ENCODE results near the gene MYL3. TPM values are rescaled to one million over a fixed set of nuclear protein-coding genes. Genes with fewer than 3 reads are reported as not detected.
A peak's percentile ranks its signal among the peaks of the same experiment; 100 is the strongest.
"Not testable (repeated sequence)": the region's sequence is repeated elsewhere in the genome, so short reads cannot be mapped to it uniquely, and the experiment has no call there.

The MYL3 gene
- 1 to 10 TPM; 1.8 to 3.0 TPM for total RNA-seq
- 10 to 100 TPM in 1 of 2 donors, 1 to 10 TPM in 1; 2.6 to 14.3 TPM for polyA plus RNA-seq
- long read RNA-seq, donor 1, partial matches to known transcripts = 0 of 13 reads
- long read RNA-seq, donor 1, other reads (novel, unspliced or antisense) = 13 of 13 reads
- long read RNA-seq, donor 2, partial matches to known transcripts = 0 of 1 reads
- long read RNA-seq, donor 2, other reads (novel, unspliced or antisense) = 1 of 1 reads

- Histone ChIP-seq H3K4me3 (ENCODE audit: low read length in 2 of 2) (no peak within 1 kb of the TSS), H3K9me3 (ENCODE audit: control insufficient read depth, low read length) (no peaks in the 10 kb centered on the region), H3K27me3 (ENCODE audit: control insufficient read depth in 1 of 2, insufficient read depth in 2 of 2, low read length in 1 of 2) (no peaks in the 10 kb centered on the region), H3K36me3 (ENCODE audit: control insufficient read depth in 1 of 2, insufficient read depth in 2 of 2, low read length in 1 of 2) (no peaks in the 10 kb centered on the region), H3K4me1 (ENCODE audit: control insufficient read depth in 1 of 2, insufficient read depth in 2 of 2, low read length in 2 of 2) (no peaks in the 10 kb centered on the region), H3K27ac (ENCODE audit: low read depth in 1 of 2, low read length in 2 of 2) (no peak within 1 kb of the TSS)
- intact Hi-C loops (cut with DNase I) = loop anchor here in 1 of 2 donors (5.0 to 10.0 kb wide), 2 partner anchors 156 to 461 kb away; no protein-coding TSS in a partner anchor
- DNase-seq = peak; percentile 39 to 48
- no peak for ATAC-seq (ENCODE audit: low FRiP score)
- 93 to 95% methylated on average over 7 of the region's 7 CpGs for WGBS, 2 donors
Measured at GRCh38 chr3:46863261-46863782, at the start of gene MYL3. Gene MYL3, minus strand, starts transcription at chr3:46863444. Its CDS starts 54 bp downstream, at chr3:46863390.

- intact Hi-C loops (cut with DNase I) = no loop called here
- Histone ChIP-seq H3K4me3 (ENCODE audit: low read length in 2 of 2) (no peak overlapping the region), H3K27ac (ENCODE audit: low read depth in 1 of 2, low read length in 2 of 2) (no peak overlapping the region), H3K27me3 (ENCODE audit: control insufficient read depth in 1 of 2, insufficient read depth in 2 of 2, low read length in 1 of 2) (no peaks in the 10 kb centered on the region), H3K9me3 (ENCODE audit: control insufficient read depth, low read length) (no peaks in the 10 kb centered on the region), H3K4me1 (ENCODE audit: control insufficient read depth in 1 of 2, insufficient read depth in 2 of 2, low read length in 2 of 2) (no peaks in the 10 kb centered on the region), H3K36me3 (ENCODE audit: control insufficient read depth in 1 of 2, insufficient read depth in 2 of 2, low read length in 1 of 2) (no peaks in the 10 kb centered on the region)
- DNase-seq (no peak), ATAC-seq (ENCODE audit: low FRiP score) (no peak)
- WGBS, 2 donors = 96 to 97% methylated on average over 3 of the region's 3 CpGs
Measured at GRCh38 chr3:46912986-46913385, 49.7 kb upstream of the MYL3 start.

- DNase-seq = peak; percentile 18 to 62
- H3K27me3 ChIP-seq (ENCODE audit: control insufficient read depth in 1 of 2, insufficient read depth in 2 of 2, low read length in 1 of 2); intact Hi-C loops (cut with DNase I); H3K36me3 ChIP-seq (ENCODE audit: control insufficient read depth in 1 of 2, insufficient read depth in 2 of 2, low read length in 1 of 2); H3K4me3 ChIP-seq (ENCODE audit: low read length in 2 of 2); H3K9me3 ChIP-seq (ENCODE audit: control insufficient read depth, low read length); H3K4me1 ChIP-seq (ENCODE audit: control insufficient read depth in 1 of 2, insufficient read depth in 2 of 2, low read length in 2 of 2); ATAC-seq (ENCODE audit: low FRiP score); H3K27ac ChIP-seq (ENCODE audit: low read depth in 1 of 2, low read length in 2 of 2): not testable (repeated sequence)
- 89 to 92% methylated on average over 10 of the region's 10 CpGs for WGBS, 2 donors
Measured at GRCh38 chr3:46910914-46911313, 47.7 kb upstream of the MYL3 start.

GRCh38 chr3:46910166-46910760 is 47.0 kb upstream of the MYL3 start:
- H3K27me3 ChIP-seq (ENCODE audit: control insufficient read depth in 1 of 2, insufficient read depth in 2 of 2, low read length in 1 of 2) = no peaks in the 10 kb centered on the region
- no peaks in the 10 kb centered on the region for H3K9me3 ChIP-seq (ENCODE audit: control insufficient read depth, low read length)
- intact Hi-C loops (cut with DNase I) = no loop called here
- WGBS, 2 donors = 75 to 78% methylated on average over 6 of the region's 6 CpGs
- no peak overlapping the region for H3K4me3 ChIP-seq (ENCODE audit: low read length in 2 of 2)
- DNase-seq (peak; percentile 30 to 48), ATAC-seq (ENCODE audit: low FRiP score) (no peak)
- no peaks in the 10 kb centered on the region for H3K4me1 ChIP-seq (ENCODE audit: control insufficient read depth in 1 of 2, insufficient read depth in 2 of 2, low read length in 2 of 2)
- H3K36me3 ChIP-seq (ENCODE audit: control insufficient read depth in 1 of 2, insufficient read depth in 2 of 2, low read length in 1 of 2) = no peaks in the 10 kb centered on the region
- H3K27ac ChIP-seq (ENCODE audit: low read depth in 1 of 2, low read length in 2 of 2) = no peak overlapping the region

- H3K27ac ChIP-seq (ENCODE audit: low read depth in 1 of 2, low read length in 2 of 2) = no peak overlapping the region
- intact Hi-C loops (cut with DNase I) = loop anchor here (1.0 to 5.0 kb wide), 3 partner anchors 42 to 204 kb away; no protein-coding TSS in a partner anchor
- no peaks in the 10 kb centered on the region for H3K4me1 ChIP-seq (ENCODE audit: control insufficient read depth in 1 of 2, insufficient read depth in 2 of 2, low read length in 2 of 2)
- no peaks in the 10 kb centered on the region for H3K9me3 ChIP-seq (ENCODE audit: control insufficient read depth, low read length)
- DNase-seq (peak; percentile 92 to 94), ATAC-seq (ENCODE audit: low FRiP score) (peak; percentile 77)
- WGBS, 2 donors = 15% methylated on average over 18 of the region's 18 CpGs
- H3K36me3 ChIP-seq (ENCODE audit: control insufficient read depth in 1 of 2, insufficient read depth in 2 of 2, low read length in 1 of 2) = no peaks in the 10 kb centered on the region
- no peak overlapping the region for H3K4me3 ChIP-seq (ENCODE audit: low read length in 2 of 2)
- no peaks in the 10 kb centered on the region for H3K27me3 ChIP-seq (ENCODE audit: control insufficient read depth in 1 of 2, insufficient read depth in 2 of 2, low read length in 1 of 2)
Measured at GRCh38 chr3:46909535-46910161, 46.4 kb upstream of the MYL3 start.

GRCh38 chr3:46908986-46909534 is 45.8 kb upstream of the MYL3 start:
- no peak overlapping the region for H3K27ac ChIP-seq (ENCODE audit: low read depth in 1 of 2, low read length in 2 of 2)
- H3K4me3 ChIP-seq (ENCODE audit: low read length in 2 of 2) = no peak overlapping the region
- intact Hi-C loops (cut with DNase I) = loop anchor here (1.0 to 5.0 kb wide), 3 partner anchors 42 to 204 kb away; no protein-coding TSS in a partner anchor
- DNase-seq (no peak), ATAC-seq (ENCODE audit: low FRiP score) (peak; percentile 4)
- 11 to 16% methylated on average over 7 to 8 of the region's 8 CpGs for WGBS, 2 donors
- H3K4me1 ChIP-seq (ENCODE audit: control insufficient read depth in 1 of 2, insufficient read depth in 2 of 2, low read length in 2 of 2) = no peaks in the 10 kb centered on the region
- no peaks in the 10 kb centered on the region for H3K36me3 ChIP-seq (ENCODE audit: control insufficient read depth in 1 of 2, insufficient read depth in 2 of 2, low read length in 1 of 2)
- H3K27me3 ChIP-seq (ENCODE audit: control insufficient read depth in 1 of 2, insufficient read depth in 2 of 2, low read length in 1 of 2) = no peaks in the 10 kb centered on the region
- H3K9me3 ChIP-seq (ENCODE audit: control insufficient read depth, low read length) = no peaks in the 10 kb centered on the region

GRCh38 chr3:46908294-46908985 is 45.2 kb upstream of the MYL3 start:
- Histone ChIP-seq H3K9me3 (ENCODE audit: control insufficient read depth, low read length) (no peaks in the 10 kb centered on the region), H3K4me1 (ENCODE audit: control insufficient read depth in 1 of 2, insufficient read depth in 2 of 2, low read length in 2 of 2) (no peaks in the 10 kb centered on the region), H3K36me3 (ENCODE audit: control insufficient read depth in 1 of 2, insufficient read depth in 2 of 2, low read length in 1 of 2) (no peaks in the 10 kb centered on the region), H3K27me3 (ENCODE audit: control insufficient read depth in 1 of 2, insufficient read depth in 2 of 2, low read length in 1 of 2) (no peaks in the 10 kb centered on the region), H3K27ac (ENCODE audit: low read depth in 1 of 2, low read length in 2 of 2) (no peak overlapping the region), H3K4me3 (ENCODE audit: low read length in 2 of 2) (no peak overlapping the region)
- WGBS, 2 donors = 1 to 7% methylated on average over 24 of the region's 24 CpGs
- peak; percentile 62 for ATAC-seq (ENCODE audit: low FRiP score)
- intact Hi-C loops (cut with DNase I) = loop anchor here (2.0 to 5.0 kb wide), 2 partner anchors 41 to 42 kb away; no protein-coding TSS in a partner anchor
- DNase-seq = peak; percentile 77

GRCh38 chr3:46907960-46908293 is 44.7 kb upstream of the MYL3 start:
- Histone ChIP-seq H3K9me3 (ENCODE audit: control insufficient read depth, low read length) (no peaks in the 10 kb centered on the region), H3K27me3 (ENCODE audit: control insufficient read depth in 1 of 2, insufficient read depth in 2 of 2, low read length in 1 of 2) (no peaks in the 10 kb centered on the region), H3K4me3 (ENCODE audit: low read length in 2 of 2) (no peak overlapping the region), H3K27ac (ENCODE audit: low read depth in 1 of 2, low read length in 2 of 2) (no peak overlapping the region), H3K4me1 (ENCODE audit: control insufficient read depth in 1 of 2, insufficient read depth in 2 of 2, low read length in 2 of 2) (no peaks in the 10 kb centered on the region), H3K36me3 (ENCODE audit: control insufficient read depth in 1 of 2, insufficient read depth in 2 of 2, low read length in 1 of 2) (no peaks in the 10 kb centered on the region)
- intact Hi-C loops (cut with DNase I) = loop anchor here (2.0 to 5.0 kb wide), 2 partner anchors 41 kb away; no protein-coding TSS in a partner anchor
- WGBS, 2 donors = 5 to 12% methylated on average over 1 of the region's 1 CpG
- ATAC-seq (ENCODE audit: low FRiP score) (no peak), DNase-seq (no peak)

Measured in aorta (tissue), 5 donors.